Epidermal melanocyte (primary cell): ENCODE data around the gene CDK14.

Experiments
- DNase-seq: peaks from one replicate; pipeline ENCODE4 v3.0.0; 2011; ENCODE audit warnings: low spot score; ENCODE audit not compliant: insufficient read length

Gene CDK14

DNA sequence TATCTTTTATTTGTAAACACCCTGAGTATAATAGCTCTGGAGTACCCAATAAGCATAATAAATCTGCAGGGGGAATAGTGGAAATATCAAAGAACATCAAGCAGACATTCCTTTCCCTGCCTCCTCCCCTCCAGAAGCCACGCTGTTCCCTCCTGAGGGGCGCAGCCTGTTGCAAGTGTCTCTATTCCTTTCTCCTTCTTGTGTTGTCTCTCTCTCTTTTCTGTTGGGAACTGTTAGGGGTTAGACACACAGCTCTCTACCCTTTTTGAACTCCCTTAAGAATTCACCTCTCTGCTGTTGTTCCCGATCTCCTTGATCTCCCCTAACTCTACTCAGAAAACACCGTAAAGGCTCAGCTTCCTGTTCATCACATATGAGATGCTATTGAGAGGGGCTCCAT is 490.1 kb downstream of the CDK14 start:
- DNase-seq, result no peak

DNA sequence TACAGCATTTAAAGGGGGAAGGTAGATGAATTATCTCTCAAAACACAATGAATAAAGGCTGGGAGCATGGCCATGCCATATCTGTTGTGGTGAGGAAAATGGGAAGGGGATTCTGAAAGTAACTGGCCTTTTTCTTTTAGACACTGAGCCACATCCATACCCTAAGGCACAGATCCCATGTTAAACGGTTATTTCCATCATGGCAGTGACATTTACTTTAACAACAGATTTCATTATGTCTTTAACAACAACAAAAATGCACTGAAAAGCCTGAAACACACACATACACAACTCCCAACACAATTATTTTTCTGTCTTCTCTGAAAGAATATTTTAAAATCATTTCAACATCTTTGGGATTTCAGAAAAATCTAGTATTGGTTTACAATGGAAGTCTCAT is 492.0 kb downstream of the CDK14 start:
- DNase-seq, result no peak

DNA sequence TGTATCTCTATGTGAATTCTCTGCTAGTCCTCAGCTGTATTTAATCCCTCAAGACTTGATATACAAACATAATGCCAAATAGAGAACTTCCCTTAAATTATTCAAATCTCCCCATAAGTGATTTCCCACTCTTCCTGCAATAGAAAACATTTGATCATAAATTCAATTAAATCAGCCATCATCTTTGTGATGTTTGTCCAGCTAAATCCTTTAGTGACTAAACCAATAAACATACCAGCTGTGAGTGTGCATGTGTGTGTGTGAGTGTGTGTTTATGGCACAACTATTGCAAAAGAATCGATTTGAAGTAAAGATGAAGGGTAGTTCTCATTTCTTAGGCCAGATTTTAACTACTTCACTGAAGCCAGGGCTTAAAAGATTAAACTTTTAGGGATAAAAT is 492.6 kb downstream of the CDK14 start:
- no peak for DNase-seq

DNA sequence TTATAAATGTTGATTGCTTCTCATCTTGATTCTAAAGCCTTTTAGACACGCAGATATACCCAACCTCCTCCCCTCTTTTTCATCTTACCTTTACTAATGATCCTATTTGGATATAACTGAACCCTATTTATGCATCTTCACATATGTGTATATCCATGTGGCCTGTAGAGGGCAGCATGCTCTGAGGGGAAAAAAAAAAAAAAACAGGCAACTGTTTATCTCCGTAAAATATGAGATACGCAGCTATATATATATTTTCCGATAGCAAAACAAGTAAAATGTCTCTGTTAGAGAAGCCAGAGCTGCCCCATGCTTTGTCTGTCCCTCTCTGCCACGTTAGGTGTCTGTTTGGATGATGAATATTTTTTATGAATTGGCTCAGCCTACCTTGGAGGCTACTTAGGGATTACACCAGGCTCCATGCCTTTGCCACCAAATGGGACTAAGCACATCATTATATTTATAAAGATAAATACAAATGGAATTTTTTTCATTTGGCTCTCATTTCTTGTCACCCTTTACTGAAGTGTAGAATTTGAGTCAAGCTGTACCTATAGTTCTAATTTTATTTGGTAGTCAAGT is 493.4 kb downstream of the CDK14 start:
- DNase-seq, result no peak

DNA sequence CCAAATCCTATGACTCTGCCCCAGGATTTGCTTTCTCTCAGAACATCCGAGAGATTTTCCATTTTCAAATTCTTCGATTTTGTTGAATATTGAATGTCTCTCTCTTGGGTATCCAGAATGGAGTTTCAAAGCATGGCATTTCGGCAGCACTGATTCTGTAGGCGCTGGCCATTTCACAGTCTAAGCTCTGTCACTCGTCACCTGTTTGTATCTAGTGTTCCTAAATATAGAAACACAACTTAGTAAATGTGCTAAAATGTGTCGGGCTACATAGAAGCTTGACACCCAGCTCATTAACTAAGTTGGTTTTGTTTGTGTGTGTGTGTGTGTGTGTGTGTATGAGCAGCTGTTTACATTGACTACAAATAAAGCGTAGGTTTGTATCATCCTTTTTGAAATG is 494.6 kb downstream of the CDK14 start:
- no peak for DNase-seq

DNA sequence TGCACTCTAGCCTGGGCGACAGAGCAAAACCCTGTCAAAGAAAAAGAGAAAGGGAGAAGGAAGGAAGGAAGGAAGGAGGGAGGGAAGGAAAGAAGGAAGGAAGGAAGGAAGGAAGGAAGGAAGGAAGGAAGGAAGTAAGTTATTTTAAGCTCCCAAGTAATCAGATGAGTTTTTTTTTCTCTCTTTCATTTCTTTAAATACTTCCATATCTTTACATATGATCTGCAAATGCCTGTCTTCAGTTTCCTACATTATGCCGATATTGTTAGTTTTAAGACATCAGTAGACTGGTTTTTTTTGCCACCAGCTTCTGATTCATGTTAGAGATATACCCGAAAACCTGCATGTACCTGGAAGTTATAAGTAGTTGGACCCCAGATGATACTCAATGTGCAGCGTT is 495.5 kb downstream of the CDK14 start:
- DNase-seq, result no peak

DNA sequence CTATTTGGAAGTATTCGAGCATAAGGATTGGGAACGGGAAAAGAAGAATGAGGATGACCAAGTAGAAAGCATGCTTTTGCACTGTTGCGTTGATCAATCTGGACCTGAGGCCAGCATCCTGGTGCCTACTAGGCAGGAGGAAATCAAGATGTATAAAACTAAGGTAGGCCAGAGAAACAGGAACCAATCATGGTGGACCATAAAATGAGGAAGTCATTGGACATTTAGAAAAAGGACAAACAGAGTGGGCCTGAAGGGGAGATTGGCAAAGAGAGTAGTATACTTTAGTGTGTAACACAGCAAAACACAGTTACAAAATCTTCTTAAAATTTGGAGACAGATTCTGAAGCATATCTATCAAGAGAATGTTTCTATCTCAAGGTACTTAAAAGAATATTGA is 497.1 kb downstream of the CDK14 start:
- no peak for DNase-seq

DNA sequence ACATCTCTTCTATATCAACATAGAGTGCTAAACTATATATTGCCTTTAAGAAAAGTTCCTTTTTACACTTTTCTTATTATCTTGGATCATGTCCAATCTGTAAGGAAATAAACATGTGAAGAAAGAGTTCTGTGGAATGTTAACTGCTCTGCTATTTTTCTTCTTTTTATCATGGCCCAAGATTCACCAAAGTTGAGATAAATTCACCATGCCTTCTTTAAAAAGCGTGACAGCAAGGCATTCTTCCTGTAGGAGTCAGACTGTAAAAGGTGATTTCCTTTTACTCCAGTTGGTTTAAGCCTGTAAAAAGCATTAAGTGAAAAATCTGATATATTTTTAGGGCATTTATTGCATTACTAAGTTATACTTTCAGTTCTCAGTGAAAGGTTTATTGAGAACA is 502.4 kb downstream of the CDK14 start:
- DNase-seq, result no peak

DNA sequence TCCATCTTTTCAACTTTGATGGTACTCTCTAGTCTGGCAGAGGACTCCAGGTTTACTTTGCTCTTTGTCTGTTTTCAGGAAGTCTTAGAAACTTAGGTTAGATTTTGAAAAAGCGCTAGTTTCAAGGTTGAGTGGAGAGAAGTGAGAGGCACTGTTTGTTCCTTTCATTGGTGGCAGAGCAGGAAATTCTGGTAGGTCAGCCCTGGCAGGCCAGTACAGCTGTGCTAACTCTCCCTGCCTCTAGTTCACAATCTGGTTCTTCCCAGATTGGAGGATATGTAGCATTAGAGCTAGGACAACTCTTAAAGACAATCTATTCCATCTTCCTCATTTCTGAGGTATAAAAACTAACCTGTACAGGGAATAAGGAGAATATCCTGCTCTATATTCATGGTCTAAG is 507.2 kb downstream of the CDK14 start:
- DNase-seq, result no peak

DNA sequence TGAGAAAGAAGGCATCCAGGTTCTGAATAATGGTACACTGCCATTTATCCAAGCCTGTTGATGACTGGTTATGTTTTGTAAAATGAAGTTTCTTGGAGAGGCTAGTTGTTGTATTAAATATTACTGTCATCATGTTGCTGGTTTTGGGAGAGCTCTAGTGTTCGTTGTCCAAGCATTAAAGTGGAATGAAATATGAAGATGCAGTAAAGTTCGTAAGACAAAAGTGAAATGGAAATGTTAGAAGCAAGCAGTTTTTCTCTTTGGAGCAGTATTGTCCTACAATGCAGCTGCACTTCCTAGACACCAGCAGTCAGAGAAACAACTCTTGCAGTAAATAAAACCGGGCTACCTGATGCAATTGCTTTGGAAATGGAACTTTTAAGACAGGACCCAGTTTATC is 511.3 kb downstream of the CDK14 start:
- DNase-seq, result no peak

DNA sequence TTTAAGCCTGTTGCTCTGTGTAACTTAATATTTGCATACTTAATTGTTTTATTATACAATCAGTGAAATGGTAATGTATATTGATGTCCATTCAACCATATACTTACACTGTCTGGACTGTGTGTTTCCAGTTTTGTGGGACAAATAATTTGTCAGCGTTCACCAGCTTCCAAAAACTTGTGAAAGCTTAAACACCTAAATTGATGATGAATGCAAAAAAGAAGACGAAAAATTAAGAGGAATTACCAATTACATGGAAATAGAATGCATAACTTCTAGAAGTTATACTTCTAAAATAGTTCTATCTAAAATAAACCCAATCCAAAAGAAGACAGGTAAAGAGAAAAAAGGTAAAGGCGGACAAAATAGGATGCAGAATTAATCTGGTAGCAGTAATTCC is 513.1 kb downstream of the CDK14 start:
- no peak for DNase-seq

DNA sequence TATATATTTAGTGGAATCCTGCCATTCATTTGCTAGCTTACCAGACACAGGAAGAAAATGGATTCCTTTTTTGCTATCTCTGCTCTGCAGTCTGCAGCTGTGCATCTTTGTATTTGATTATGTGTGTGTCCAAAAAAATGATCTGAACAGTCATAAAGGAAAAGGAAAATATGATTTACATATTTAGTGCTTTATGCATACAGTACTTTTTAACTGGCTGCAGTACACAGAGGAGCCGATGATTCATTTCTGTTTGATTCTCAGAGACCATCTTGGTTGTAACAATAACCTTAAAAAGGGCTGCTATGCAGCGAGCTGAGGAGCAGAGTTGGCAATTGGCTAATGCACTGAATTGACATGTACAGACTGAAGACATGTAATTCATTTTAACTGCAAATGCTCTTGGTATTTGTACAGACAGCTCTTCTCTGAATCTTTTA is 516.8 kb downstream of the CDK14 start:
- DNase-seq, result no peak

DNA sequence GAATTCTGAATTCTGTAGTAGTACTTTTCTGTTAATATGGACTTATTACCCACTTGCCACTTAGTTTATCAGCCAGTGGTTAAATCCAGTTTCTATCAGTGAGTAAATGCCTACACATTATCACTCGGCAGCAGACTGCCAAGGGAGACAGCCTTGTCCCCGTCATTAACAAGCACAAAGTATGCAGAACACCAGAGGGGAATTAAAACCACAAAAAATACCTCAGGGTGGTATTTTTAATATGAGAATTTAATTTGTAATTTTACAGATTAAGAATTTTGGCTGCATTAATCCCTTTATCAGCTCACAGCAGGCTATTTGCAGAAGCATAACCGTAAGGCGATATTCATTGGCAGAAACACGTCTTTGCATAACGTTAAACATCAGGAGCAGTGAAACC is 518.1 kb downstream of the CDK14 start:
- DNase-seq, result no peak

DNA sequence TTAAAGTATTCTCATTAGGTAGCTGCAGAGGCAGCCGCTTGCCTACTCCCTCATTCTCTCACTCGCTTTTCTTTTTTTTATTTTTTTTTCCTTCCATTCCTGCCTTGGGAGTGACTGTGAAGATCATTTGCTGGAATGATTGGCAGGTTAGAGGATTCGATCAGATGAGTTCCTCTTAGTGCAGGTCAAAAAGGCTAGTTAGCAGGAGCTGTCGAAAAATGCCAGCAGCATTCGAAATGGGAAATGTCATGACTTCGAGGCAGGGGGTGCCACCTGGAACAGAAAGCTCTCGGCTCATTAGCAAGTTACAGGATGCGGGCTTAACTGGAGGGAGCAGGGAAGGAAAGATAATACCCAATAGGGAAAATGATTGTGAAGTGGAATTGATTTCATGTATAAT is 530.6 kb downstream of the CDK14 start:
- DNase-seq, result no peak

DNA sequence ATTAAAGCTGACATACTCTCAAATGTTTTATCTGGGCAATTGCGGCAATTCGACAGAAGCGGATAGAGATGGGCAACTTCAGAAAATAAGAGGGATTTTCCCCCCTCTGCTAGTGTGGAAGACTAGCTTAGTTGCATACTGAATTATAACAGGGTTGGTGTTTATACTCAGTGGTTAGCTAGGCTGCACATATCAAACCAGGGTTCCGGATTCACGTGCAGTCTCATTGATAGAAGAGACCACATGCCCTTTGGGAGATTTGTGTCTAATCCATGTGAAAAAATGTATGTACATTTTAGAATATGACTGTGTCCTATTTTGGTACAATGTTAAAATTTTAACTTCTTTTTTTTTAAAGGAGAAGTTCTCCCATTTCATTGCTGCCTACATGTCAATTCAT is 531.2 kb downstream of the CDK14 start:
- no peak for DNase-seq

DNA sequence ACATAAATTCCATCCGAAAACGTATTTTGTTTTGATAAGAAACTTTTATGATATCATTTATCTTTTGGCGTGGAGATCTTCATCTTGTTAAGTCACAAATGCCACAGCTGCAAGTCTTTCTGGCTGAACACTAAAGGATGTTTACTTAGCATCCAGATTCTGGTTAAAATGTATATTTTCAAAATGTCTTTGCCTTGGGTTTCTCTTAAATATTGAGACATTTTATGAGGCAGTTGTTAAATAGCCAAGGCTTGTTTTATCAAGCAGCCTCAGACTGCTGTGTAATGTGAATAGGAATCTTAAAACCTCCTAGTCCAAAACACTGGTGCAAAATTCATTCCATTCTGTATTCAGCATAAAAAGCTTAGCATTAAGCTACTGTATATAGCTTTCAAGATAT is 531.8 kb downstream of the CDK14 start:
- no peak for DNase-seq

DNA sequence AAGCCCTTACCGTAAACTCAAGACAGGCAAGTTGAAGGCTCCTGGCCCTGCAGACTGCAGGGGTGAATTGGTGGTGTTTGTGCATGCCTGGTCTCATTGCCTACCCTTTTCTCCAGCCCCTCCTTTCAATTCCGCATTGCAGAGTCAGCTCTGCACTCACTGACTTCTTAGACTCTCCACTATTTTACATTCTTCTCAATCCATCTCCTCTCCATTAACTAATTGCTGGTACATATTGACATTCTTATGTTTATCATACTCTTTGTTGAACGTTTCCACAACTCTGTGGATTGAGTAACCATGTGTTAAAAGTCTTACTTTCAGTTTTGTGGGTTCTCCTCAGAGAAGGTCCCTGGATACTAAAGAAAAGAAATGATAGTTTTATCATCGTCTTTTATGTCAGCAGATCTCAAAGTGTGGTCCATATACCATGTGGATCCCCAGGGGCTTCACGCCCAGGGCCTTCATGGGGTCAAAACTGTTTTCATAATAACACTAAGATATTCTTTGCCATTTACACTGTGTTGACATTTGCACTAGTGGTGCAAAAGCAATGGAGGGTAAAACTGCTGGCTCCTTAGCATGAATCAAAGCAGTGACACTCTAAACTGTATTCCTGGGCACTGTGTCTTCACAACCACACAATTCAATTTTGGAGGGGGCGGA is 532.7 kb downstream of the CDK14 start:
- no peak for DNase-seq

DNA sequence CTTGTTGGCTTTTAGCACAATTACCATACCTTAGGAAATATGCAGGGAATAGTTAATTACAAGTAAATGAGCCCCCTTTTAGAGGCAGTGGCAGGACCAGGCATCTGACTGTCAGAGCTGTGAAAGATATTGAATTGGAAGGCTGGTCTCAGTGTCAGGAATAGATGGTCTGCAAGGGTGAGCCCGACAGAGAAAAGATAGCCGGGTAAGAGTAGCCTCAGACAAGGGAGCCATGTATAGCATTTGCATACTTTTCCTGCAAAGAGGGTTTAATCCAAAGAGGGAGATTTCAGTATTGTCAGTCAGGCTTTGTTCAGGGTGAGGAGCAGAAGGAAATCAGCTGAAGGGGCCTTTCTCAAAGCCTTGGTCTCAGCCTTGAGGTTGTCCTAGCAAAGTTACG is 539.2 kb downstream of the CDK14 start:
- DNase-seq, result no peak

DNA sequence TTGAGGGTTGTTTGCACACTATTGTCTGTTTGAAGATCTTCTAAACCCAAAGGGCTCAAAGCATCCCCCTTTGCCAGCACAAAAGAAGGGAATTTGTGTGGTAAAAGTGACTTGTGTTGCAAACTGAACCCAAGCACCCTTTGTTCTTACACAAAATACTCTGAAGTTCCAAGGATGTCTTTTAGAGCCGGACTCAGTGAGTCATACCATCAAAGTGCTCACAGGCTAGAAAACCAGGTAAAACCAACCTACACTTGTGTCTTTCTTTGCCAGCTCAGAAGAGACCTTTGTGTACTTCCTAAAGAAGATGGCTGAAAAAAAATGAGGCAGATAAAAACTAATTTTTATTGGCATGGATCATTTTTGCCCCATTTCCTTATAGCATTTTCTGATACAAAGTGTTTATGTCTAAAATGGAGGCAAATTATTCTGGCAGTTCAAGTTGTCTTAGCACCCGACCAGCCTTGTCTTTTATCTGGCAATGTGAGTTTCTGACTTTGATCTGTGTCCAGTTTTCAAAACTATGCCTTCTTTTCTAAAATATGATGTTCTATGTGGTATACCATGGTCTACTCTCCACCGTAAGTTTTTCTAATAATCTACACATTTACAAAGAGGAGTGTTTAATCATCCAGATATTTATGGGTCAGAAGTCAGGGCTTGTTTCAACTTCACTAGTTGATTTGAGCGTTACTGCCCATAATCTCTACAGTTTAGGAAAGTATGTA is 539.7 kb downstream of the CDK14 start:
- no peak for DNase-seq

DNA sequence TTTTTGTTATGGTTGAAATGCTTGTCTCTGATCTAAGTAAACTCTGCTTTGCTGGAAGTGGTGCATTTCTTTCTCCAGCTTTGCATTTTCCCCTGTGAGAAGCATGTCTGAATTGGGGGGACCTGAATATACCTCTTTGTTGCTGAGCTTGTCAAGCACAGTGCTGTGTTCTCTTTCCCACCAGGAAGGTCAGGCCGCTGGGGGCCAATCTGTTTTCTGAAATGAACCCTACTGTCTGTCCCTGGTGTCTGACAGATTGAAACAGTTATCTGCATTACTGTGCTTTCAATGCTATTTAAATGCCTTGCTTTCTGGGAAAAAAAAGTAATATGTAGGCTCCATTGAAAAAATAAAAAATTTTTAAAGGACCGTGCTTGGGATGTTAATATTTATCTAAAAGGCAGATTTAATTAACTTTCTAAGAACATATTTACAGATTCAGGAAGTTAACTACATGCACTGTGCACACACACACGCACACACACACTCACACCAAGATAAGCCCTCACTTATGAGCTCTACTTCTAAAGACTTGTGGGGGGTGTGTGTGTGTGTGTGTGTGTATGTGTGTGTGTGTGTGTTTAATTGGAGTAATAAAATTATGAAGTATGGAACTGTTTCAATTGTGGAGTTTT is 541.1 kb downstream of the CDK14 start:
- no peak for DNase-seq

DNA sequence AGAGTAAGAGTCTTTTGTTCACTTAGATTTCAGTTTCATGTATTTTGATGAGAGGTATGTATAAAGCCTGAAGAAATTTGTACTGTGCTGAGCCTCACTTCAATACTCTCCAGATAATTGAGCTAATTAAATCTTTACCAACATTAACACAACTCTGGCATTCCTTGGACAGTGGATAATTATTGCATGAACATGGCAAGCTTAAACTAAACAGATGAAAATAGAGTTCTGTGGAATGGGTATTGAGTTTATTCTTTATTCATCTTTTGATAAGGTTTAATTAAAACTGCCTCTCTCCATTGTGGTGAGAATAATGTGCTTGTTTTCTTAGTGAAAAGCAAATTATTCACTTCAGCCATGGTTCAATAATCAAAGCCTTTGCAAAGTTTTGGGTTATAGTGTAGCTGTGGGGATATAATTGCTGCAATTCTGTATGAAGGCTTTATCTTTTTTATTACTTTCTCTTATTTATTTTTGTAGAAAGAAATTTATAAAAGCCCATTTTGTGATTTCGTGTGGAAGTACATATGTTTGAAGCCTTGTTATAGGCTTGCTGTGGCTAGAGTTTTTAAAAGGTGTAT is 541.8 kb downstream of the CDK14 start:
- no peak for DNase-seq

DNA sequence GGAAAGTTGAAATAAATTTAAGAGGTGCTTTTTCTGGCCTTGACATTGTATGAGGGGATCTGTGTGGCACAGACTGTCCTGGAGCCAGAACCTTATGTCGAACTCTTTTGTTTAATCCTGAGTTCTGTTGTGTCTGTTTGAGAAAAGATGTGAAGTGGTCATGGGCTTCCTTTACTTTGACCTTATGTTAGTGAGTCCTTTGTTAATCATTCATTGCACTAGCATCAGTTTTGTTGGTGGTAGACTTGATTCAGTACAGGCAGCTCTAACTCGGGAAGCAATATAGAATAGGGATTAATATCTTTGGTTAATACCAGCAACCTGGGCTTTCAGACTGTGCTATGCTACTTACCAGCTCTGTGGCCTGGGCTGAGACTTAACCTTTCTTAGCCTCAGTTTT is 544.2 kb downstream of the CDK14 start:
- DNase-seq, result no peak
